NCI-H1092 treated with DMSO at 0.1 percent for 48 hours (cell line): ENCODE results near the gene CREB5.

ENCODE experiments used
- DNase-seq: peaks from one replicate; lab custom pipeline; 2025; lab: John Stamatoyannopoulos, UW

CREB5 gene

DNA sequence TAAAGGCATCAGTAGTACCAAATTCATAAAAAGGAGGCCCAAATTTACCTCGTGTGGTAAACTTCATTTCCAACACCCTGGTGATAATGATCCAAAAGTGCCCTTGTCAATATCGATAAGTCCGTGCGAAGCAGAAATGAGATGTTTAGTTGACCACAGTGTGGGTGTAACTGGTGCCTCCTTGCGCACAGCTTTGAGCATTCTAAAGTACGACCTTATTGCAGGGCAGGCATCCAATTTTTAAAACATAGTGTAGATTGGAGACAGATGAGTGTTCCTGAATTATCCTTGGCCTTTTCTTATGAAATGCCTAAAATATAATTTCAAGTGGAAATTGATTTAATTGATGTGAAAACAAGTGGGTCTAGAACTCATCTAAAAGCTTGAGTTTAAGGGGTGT, 297.4 kb downstream of the CREB5 start:
- no peak for DNase-seq

GRCh38 chr7:28711114-28711513, 298.8 kb downstream of the CREB5 start:
- DNase-seq = no peak

DNA sequence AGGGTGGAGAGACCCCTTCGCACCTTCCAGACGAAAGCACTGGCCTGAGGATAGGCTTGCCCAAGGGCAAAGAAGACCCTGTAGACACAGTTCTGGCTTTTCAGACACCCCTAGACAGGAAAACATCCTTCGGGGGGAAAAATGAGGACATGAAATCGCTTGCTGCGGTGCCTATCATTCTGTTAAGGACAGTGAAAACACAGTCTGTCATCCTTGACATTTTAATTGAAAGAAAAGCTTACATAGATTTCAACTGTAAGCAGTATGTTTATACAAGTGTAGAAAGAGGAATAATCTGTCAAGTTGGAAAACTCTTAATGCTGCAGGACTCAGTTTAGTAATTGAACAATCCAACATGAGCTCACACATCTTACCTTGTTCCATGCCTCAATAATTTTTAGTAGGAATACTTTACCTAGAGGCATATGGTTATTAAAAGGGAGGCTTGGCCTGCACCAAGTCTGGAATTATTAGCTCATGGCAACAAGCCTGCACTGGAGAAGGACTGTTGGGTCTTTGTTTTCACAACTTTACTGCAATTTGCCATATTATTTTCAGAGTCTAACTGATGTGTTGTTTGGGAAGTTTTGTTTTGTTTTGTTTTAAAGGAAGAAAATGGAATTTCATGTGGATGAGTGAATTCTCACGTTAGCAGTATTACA, 302.3 kb downstream of the CREB5 start:
- no peak for DNase-seq

GRCh38 chr7:28717445-28718054, 305.2 kb downstream of the CREB5 start:
- no peak for DNase-seq

DNA sequence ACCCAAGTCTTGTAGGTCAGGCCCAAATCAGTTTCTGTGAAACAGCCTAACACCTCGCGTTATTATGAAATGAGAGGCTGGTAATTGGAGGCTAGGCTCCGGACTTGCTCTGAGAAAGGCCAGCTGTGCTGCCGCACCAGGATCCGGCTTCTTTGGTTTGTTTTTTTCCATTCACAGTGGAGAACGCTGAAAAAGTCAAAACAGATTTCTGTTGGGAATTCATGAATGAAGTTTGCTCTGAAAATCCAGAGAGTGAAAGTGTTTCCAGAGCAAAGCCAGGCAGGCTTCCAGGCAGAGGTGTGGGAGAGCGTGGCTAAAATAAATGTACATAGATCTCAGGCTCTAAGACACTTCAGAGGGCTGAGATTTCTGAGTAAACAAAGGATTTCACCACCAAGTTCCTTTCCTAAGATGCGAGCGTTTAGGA, 305.8 kb downstream of the CREB5 start:
- no peak for DNase-seq

DNA sequence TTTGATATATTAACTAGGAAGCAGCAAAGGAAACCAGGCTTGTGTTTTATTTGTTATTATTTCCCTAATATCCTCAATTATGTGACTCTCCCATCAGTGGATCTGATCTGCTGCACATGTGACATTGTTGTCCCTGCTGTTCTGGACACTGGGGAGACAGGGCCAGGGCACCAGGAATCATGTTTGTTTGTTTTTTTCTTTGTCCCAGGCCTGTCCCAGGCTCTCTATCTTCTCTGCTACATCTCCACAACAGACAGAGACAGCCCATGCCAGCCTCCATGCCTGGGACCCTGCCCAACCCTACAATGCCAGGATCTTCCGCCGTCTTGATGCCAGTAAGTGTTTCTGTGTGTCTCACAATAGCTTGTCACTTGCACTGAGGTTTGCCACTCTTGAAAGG, 306.2 kb downstream of the CREB5 start:
- DNase-seq = no peak

GRCh38 chr7:28722684-28723083, 310.4 kb downstream of the CREB5 start:
- peak; percentile 23 for DNase-seq

- DNase-seq = no peak
Measured at GRCh38 chr7:28723336-28723735, 311.0 kb downstream of the CREB5 start.

DNA sequence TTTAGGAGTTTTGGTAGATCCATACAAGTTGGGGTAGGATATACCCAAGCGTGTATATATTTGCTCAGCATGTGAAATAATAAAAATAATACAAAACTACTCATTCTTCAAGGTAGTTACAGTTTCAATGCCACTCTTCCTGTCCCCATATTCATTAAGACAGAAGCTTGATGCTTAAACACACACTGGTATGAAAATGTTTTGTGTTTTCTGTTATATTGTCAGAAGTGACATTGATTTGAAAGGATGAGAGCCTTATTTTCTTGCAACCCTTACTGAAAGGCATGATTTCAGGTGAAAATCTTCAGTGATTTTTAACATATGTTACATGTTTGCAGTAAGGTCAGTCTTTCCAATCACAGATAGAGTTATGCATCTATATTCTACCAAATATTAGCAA, 312.2 kb downstream of the CREB5 start:
- no peak for DNase-seq

- DNase-seq = no peak
Measured at GRCh38 chr7:28725045-28725642, 312.8 kb downstream of the CREB5 start.

DNA sequence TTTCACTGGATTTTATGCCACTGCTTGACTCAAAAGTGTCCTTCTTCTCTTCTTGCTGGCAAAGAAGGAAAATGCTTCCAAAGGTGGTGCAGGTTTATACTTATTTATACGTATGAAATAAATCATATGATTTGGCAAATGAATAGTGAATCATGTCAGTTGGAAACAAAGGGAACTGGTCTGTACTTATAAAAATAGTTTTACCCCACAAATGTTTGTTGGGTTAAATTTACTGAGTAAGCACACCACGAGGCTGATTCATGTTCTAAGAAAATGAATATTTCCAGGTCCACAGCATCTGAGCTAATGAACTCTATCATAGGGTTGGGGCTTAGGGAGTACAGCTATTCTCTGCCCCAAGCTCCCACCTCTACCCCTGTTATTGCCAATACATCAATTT, 313.6 kb downstream of the CREB5 start:
- no peak for DNase-seq

GRCh38 chr7:28726555-28726954, 314.2 kb downstream of the CREB5 start:
- DNase-seq = peak; percentile 13

GRCh38 chr7:28729281-28729680, 317.0 kb downstream of the CREB5 start:
- peak; percentile 61 for DNase-seq

DNA sequence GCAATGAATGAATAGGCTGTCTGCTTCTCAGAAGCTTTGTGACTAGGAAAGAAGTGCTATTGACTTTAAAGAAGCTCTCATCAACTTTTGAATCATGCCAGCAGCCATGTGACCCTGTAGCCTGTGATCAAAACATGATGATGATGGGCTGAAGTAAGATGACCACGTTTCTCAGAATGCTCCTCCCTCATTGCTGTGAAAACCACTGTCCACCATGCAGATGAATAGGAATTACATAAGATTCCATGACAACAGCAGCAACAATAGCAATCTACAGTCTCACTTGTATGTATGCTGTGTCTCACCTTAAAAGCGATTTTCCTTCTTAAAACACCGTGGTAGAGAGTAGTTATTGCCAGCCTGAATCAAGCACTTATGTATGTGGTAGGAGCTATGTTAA, 317.4 kb downstream of the CREB5 start:
- DNase-seq = no peak

DNA sequence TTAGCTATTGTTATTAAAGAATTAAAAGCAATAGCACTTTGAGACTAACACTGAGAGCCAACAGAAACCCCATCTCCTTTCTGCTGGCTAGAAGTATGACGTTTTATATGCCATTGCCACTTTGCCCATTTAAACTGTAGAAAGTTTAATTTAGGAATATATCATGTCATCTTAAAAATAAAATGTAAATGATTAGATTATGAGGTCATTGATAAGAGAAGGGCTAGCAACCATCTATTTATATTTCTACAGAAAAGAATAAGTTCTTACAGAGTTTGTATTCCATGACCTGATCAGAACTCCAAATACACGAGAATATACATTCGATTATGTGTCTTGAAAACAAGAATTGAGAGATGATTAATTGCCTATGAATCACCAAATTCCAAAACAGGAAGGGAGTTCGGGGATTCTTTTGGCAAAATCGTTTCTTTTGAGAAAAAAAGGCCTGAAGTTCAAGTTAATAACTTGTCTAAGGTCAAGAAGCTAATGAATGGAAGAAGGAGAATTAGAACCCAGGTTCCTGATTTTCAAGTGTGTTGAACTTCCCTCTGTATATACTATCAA, 318.9 kb downstream of the CREB5 start:
- no peak for DNase-seq

GRCh38 chr7:28732071-28732869, 320.0 kb downstream of the CREB5 start:
- DNase-seq = peak; percentile 41

DNA sequence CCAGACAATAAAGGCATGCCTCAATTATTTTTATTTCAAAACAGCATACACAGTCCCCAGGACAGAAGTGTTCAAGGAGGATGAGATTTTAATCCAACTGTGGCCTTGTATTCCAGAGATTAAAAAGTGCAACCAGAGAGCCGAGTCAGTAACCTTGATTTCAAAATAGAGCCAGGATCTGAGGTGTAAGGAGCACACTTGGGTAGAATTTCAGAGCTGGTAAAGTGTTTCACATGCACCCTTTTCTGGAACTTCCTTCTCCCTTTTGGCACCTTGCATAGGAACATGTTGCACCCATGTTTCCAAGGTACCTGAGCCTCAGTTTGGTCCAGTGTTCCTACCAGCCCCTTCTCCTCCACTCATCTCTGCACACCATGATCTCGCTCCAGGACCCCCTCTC, 320.7 kb downstream of the CREB5 start:
- DNase-seq = no peak

DNA sequence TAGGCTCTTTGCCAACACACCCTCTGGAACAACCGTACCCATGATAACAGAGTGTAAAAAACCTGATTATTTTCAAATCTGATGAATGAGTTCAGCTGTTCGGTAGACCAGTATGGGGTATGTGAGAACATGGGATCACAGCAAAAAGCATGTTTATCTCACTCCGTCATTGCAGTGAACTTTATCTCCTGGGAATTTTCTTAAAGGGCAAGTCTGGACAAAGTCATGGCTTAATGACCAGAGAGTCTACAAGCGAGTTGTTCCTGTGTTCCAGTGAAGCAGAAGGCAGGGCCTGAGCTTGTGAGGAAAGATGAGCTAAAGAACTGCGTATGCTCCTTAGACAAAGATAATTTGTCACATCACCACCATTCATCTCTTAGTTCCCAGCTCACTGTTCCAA, 326.1 kb downstream of the CREB5 start:
- DNase-seq = no peak

DNA sequence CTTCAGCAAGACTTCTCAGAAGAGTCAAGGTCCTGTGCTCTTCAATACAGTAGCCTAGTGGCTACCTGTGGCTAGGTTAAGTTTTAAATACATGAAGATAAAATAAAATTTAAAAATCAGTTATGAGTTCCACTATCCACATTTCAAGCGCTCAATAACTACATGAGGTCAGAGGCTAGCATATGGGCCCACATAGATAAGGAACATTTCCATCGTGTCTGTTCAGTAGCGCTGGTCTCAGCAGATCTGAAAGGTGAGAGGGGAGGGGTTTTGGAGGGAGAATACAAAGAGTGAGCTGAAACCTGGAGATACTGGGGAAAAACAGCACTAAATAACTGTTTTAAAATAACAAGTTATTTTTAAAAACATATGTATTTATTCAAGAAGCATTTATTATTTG, 326.8 kb downstream of the CREB5 start:
- no peak for DNase-seq

GRCh38 chr7:28739826-28740225, 327.5 kb downstream of the CREB5 start:
- DNase-seq = no peak

DNA sequence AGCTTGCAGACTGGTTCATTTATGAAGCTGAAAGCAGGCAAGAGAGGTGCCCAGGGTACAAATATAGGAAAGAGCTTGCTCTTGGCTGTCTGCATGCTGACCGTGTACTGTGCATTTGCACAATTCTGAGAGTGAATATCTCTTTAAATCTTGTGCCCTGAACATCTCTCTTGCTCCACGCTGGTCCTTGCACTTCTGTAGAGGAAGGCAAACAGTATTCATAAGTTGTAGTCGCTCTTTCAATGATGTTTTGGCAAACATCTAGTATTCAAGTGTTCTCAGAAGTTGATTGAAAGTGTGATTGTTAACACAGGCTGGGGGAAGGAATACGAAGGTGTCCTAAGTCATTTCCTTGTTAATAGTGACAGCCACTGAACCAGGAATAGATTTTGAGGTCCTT, 332.6 kb downstream of the CREB5 start:
- DNase-seq = no peak

GRCh38 chr7:28745351-28745750, 333.0 kb downstream of the CREB5 start:
- no peak for DNase-seq

DNA sequence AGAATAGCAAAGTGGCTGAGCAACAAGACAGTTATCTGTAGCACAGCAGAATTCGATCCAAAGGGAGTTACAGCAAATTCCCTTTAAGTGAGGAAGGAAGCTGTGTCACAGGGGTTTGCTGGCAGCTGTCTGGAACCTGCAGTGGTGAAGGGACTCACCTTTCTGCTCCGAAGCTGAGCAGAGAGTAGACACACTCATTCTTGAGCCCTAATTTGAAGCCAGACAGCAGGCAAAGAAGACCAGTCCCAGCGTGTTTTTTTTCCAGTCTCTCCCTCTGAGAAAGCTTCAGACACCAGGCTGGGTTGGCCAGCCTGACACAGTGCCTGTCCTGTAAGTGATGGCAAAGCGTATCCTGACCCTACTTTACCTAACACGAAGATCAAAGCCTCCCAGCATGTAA, 335.1 kb downstream of the CREB5 start:
- DNase-seq = no peak
